IMR-90 (cell line): ENCODE measurements around the gene TGM5. TPM values are rescaled to one million over a fixed set of nuclear protein-coding genes. Genes with fewer than 3 reads are reported as not detected.

Experiments used
- ATAC-seq: fragments of 200-7000 bp; cut with Tn5 transposase; 2 replicates; pipeline ENCODE4 v1.9.1; 2020; ENCODE audit warnings: low read depth, mild to moderate bottlenecking, moderate library complexity
- BruUV-seq: library from RNA; stranded (reverse); fragments of 400-500 nt; replicated peaks from 2 replicates; lab custom pipeline; 2021; lab: Mats Ljungman, UMichigan
- CTCF ChIA-PET: fragments of 300-600 bp; formaldehyde crosslinking; extraction: SDS; loops from one replicate; lab custom pipeline; 2021; ENCODE audit warnings: antibody characterized with exemption; lab: Yijun Ruan, JAX
- POLR2A ChIA-PET: fragments of 300-600 bp; sonication (Branson Sonifier 250); formaldehyde crosslinking; loops from one replicate; lab custom pipeline; 2022; ENCODE audit warnings: antibody characterized with exemption; ENCODE audit not compliant: unreplicated experiment; lab: Charles Lee
- DNase-seq: peaks from one replicate; pipeline ENCODE4 v3.0.0; 2013
- H2AFZ ChIP-seq: replicated peaks from 2 replicates; pipeline ENCODE3; 2013; ENCODE audit warnings: low read length, mild to moderate bottlenecking; ENCODE audit not compliant: poor library complexity
- H2AK5ac ChIP-seq: 2 replicates; pipeline ENCODE4 v1.6.1; 2013; ENCODE audit warnings: low read depth, low read length, inconsistent platforms
- H2AK9ac ChIP-seq: replicated peaks from 2 replicates; pipeline ENCODE3; 2013; ENCODE audit warnings: mild to moderate bottlenecking, low read depth, low read length, moderate library complexity; ENCODE audit not compliant: poor library complexity
- H2BK120ac ChIP-seq: 2 replicates; pipeline ENCODE4 v1.6.1; 2013; ENCODE audit warnings: low read depth, low read length, inconsistent platforms
- H2BK15ac ChIP-seq: 3 replicates; pipeline ENCODE4 v1.6.1; 2013; ENCODE audit warnings: low read depth, low read length, inconsistent platforms
- H2BK20ac ChIP-seq: 2 replicates; pipeline ENCODE4 v1.6.1; 2013; ENCODE audit warnings: low read depth, mild to moderate bottlenecking, inconsistent platforms, low read length, moderate library complexity
- H2BK5ac ChIP-seq: 2 replicates; pipeline ENCODE4 v1.6.1; 2013; ENCODE audit warnings: mild to moderate bottlenecking, low read depth, low read length, inconsistent platforms; ENCODE audit not compliant: poor library complexity, severe bottlenecking
- H3K14ac ChIP-seq: replicated peaks from 2 replicates; pipeline ENCODE4 v1.6.1; 2013; ENCODE audit warnings: low read depth, low read length, inconsistent platforms
- H3K18ac ChIP-seq: 2 replicates; pipeline ENCODE4 v1.6.1; 2013; ENCODE audit warnings: low read depth, low read length, control low read depth
- H3K23ac ChIP-seq: 2 replicates; pipeline ENCODE4 v1.6.1; 2013; ENCODE audit warnings: low read depth, low read length, inconsistent platforms
- H3K27ac ChIP-seq: 2 replicates; pipeline ENCODE4 v1.5.1; 2013; ENCODE audit warnings: mild to moderate bottlenecking, control low read depth, low read length; ENCODE audit not compliant: insufficient read depth
- H3K27me3 ChIP-seq: 2 replicates; pipeline ENCODE4 v1.6.1; 2013; ENCODE audit warnings: low read length; ENCODE audit not compliant: control insufficient read depth, insufficient read depth
- H3K36me3 ChIP-seq: 2 replicates; pipeline ENCODE4 v1.6.1; 2013; ENCODE audit warnings: low read length, mixed read lengths; ENCODE audit not compliant: control insufficient read depth, insufficient read depth
- H3K4ac ChIP-seq: 2 replicates; pipeline ENCODE4 v1.6.1; 2013; ENCODE audit warnings: low read depth, low read length, inconsistent platforms
- H3K4me1 ChIP-seq: 2 replicates; pipeline ENCODE4 v1.6.1; 2013; ENCODE audit warnings: low read length, mixed read lengths; ENCODE audit not compliant: control insufficient read depth, insufficient read depth
- H3K4me2 ChIP-seq: 2 replicates; pipeline ENCODE4 v1.6.1; 2013; ENCODE audit warnings: low read depth, mild to moderate bottlenecking, control low read depth, low read length, moderate library complexity
- H3K4me3 ChIP-seq: 2 replicates; pipeline ENCODE4 v1.5.1; 2013; ENCODE audit warnings: low read depth, mild to moderate bottlenecking, control low read depth, low read length, moderate library complexity; ENCODE audit not compliant: insufficient read depth
- H3K56ac ChIP-seq: 2 replicates; pipeline ENCODE4 v1.6.1; 2013; ENCODE audit warnings: low read length, inconsistent platforms; ENCODE audit not compliant: insufficient read depth; ENCODE audit errors: extremely low read depth
- H3K79me1 ChIP-seq, 2 experiments: 2 replicates each; pipeline ENCODE4 v1.6.1; 2013; ENCODE audit warnings: low read length in 2 of 2, inconsistent platforms in 1 of 2, low read depth in 1 of 2
- H3K9ac ChIP-seq: 2 replicates; pipeline ENCODE4 v1.6.1; 2013; ENCODE audit warnings: low read depth, low read length, control low read depth
- H3K9me1 ChIP-seq: 2 replicates; pipeline ENCODE4 v1.6.1; 2013; ENCODE audit warnings: low read length, inconsistent platforms; ENCODE audit not compliant: insufficient read depth
- H3K9me3 ChIP-seq: 2 replicates; pipeline ENCODE4 v1.6.1; 2013; ENCODE audit warnings: low read length; ENCODE audit not compliant: control insufficient read depth, insufficient read depth
- H4K20me1 ChIP-seq: 2 replicates; pipeline ENCODE4 v1.6.1; 2013; ENCODE audit warnings: low read length, inconsistent platforms; ENCODE audit not compliant: insufficient read depth
- H4K5ac ChIP-seq: 2 replicates; pipeline ENCODE4 v1.6.1; 2013; ENCODE audit warnings: mild to moderate bottlenecking, low read depth, low read length, control low read depth
- H4K8ac ChIP-seq, 2 experiments: 2 replicates each; pipeline ENCODE4 v1.6.1; 2013; ENCODE audit warnings: low read depth in 2 of 2, low read length in 2 of 2, control low read depth in 1 of 2, inconsistent platforms in 1 of 2
- H4K91ac ChIP-seq: 2 replicates; pipeline ENCODE4 v1.6.1; 2013; ENCODE audit warnings: low read depth, low read length, inconsistent platforms; ENCODE audit not compliant: insufficient read depth
- BHLHE40 ChIP-seq: fragments of 150-350 bp; IDR thresholded peaks from 2 replicates; pipeline ENCODE4 v1.6.1; 2016; ENCODE audit warnings: mild to moderate bottlenecking, low read depth, low read length
- CEBPB ChIP-seq: IDR thresholded peaks from 2 replicates; pipeline ENCODE4 v1.6.1; 2012; ENCODE audit warnings: low read depth, low read length, improper control_type of control experiment
- CHD1 ChIP-seq: IDR thresholded peaks from 2 replicates; pipeline ENCODE4 v1.6.1; 2012; ENCODE audit warnings: low read depth, low read length, improper control_type of control experiment
- CTCF ChIP-seq: conservative IDR thresholded peaks from 2 replicates; pipeline ENCODE4 v1.5.1; 2012; ENCODE audit warnings: mild to moderate bottlenecking, low read depth, low read length, improper control_type of control experiment
- ELK1 ChIP-seq: fragments of 150-350 bp; IDR thresholded peaks from 2 replicates; pipeline ENCODE4 v1.6.1; 2016; ENCODE audit warnings: low read depth, mild to moderate bottlenecking, low read length, moderate library complexity, borderline replicate concordance
- FOS ChIP-seq: fragments of 150-350 bp; IDR thresholded peaks from 2 replicates; pipeline ENCODE4 v1.6.1; 2016; ENCODE audit warnings: low read depth, low read length
- MAFK ChIP-seq: IDR thresholded peaks from 2 replicates; pipeline ENCODE4 v1.6.1; 2012; ENCODE audit warnings: low read depth, low read length, improper control_type of control experiment
- MAZ ChIP-seq: IDR thresholded peaks from 2 replicates; pipeline ENCODE4 v1.6.1; 2012; ENCODE audit warnings: low read depth, mild to moderate bottlenecking, low read length, improper control_type of control experiment, moderate library complexity, borderline replicate concordance
- MXI1 ChIP-seq: IDR thresholded peaks from 2 replicates; pipeline ENCODE4 v1.6.1; 2012; ENCODE audit warnings: low read depth, mild to moderate bottlenecking, low read length, moderate library complexity, borderline replicate concordance
- NFE2L2 ChIP-seq: fragments of 150-350 bp; IDR thresholded peaks from 2 replicates; pipeline ENCODE4 v1.6.1; 2016; ENCODE audit warnings: low read depth, mild to moderate bottlenecking, low read length
- POLR2A ChIP-seq: IDR thresholded peaks from 2 replicates; pipeline ENCODE4 v1.6.1; 2012; ENCODE audit warnings: mild to moderate bottlenecking, low read depth, low read length
- RAD21 ChIP-seq: IDR thresholded peaks from 2 replicates; pipeline ENCODE4 v1.6.1; 2012; ENCODE audit warnings: low read length, improper control_type of control experiment
- RCOR1 ChIP-seq: IDR thresholded peaks from 2 replicates; pipeline ENCODE4 v1.6.1; 2012; ENCODE audit warnings: mild to moderate bottlenecking, low read length, improper control_type of control experiment; ENCODE audit not compliant: insufficient replicate concordance
- RFX5 ChIP-seq: IDR thresholded peaks from 2 replicates; pipeline ENCODE4 v1.8.0; 2012; ENCODE audit warnings: low read depth, mild to moderate bottlenecking, low read length, moderate library complexity
- SMC3 ChIP-seq: fragments of 150-350 bp; IDR thresholded peaks from 2 replicates; pipeline ENCODE4 v1.6.1; 2016; ENCODE audit warnings: low read depth, mild to moderate bottlenecking, antibody characterized with exemption, low read length, moderate library complexity
- USF2 ChIP-seq: fragments of 150-350 bp; IDR thresholded peaks from 2 replicates; pipeline ENCODE4 v1.6.1; 2017; ENCODE audit warnings: mild to moderate bottlenecking, antibody characterized with exemption, low read length, low read depth
- WGBS, 2 experiments: methylation state at CpG; one replicate each; pipeline versions ENCODE4 v1.1.5 to v1.1.7; 2013; ENCODE audit warnings: missing lambda C conversion rate in 2 of 2; ENCODE audit not compliant: insufficient read length in 1 of 2; ENCODE audit errors: extremely low coverage in 2 of 2; 5-methylcytosine and 5-hydroxymethylcytosine counted together
- dilution Hi-C: fragments of 300-500 bp; cut with HindIII; formaldehyde crosslinking; loops from one replicate; pipeline ENCODE4 v1.14.3; 2018; ENCODE audit warnings: low sequenced_read_pairs; ENCODE audit not compliant: unreplicated experiment
- in situ Hi-C: fragments of 300-500 bp; cut with MboI; formaldehyde crosslinking; loops from 3 replicates; pipeline ENCODE4 v1.14.3; 2019; ENCODE audit warnings: low sequenced_read_pairs, inconsistent platforms, mixed read lengths
- intact Hi-C: fragments of 100-400 bp; cut with micrococcal nuclease; formaldehyde crosslinking; loops from 2 replicates; pipeline ENCODE4 v1.10.0; 2022
- polyA plus RNA-seq, 3 experiments: library from polyadenylated mRNA; depleted of rRNA; stranded (reverse); fragments of >200 nt; gene quantifications; 2 replicates each; pipeline ENCODE4 v1.2.3, GENCODE V29; 2012; ENCODE audit warnings: low replicate concordance in 1 of 3
- total RNA-seq: library from RNA; depleted of rRNA; stranded (reverse); fragments of >200 nt; gene quantifications from 2 replicates; pipeline ENCODE4 v1.2.3, GENCODE V29; 2012

Gene TGM5
- total and polyA plus RNA-seq, 2 of the 4 experiments (the other 2 are of a cell fraction): not detected

GRCh38 chr15:43250785-43251184, 15.9 kb downstream of the TGM5 start:
- intact Hi-C loops: no loop called here
- no peak overlapping the region for H3K4me2 ChIP-seq
- no peak overlapping the region for H2AFZ ChIP-seq
- H4K8ac ChIP-seq: no peak overlapping the region
- no peak overlapping the region for H3K9ac ChIP-seq
- no peak for TF ChIP-seq MAZ
- TF ChIP-seq RFX5: no peak
- TF ChIP-seq MAFK: no peak
- TF ChIP-seq CTCF: no peak
- TF ChIP-seq ELK1: no peak
- no peak for TF ChIP-seq CEBPB
- no peak for TF ChIP-seq NFE2L2
- TF ChIP-seq SMC3: no peak
- TF ChIP-seq BHLHE40: no peak
- no peak for TF ChIP-seq FOS
- TF ChIP-seq CHD1: no peak
- TF ChIP-seq POLR2A: no peak
- no peak for TF ChIP-seq USF2
- TF ChIP-seq MXI1: no peak
- no peak for TF ChIP-seq RAD21
- no peak for TF ChIP-seq RCOR1
- no TSS peak for BruUV-seq
- H3K56ac ChIP-seq: no peak overlapping the region
- H2BK120ac ChIP-seq: no peak overlapping the region
- WGBS, 2 experiments: no CpG with 5 or more reads among the region's 2 CpGs
- H3K36me3 ChIP-seq: no peaks in the 10 kb centered on the region
- no peak overlapping the region for H2BK5ac ChIP-seq
- no peak overlapping the region for H2AK9ac ChIP-seq
- no peak for DNase-seq
- peaks cover 2% of the 10 kb centered on the region; the same call in 1 of the 2 replicates for H3K4me1 ChIP-seq
- ATAC-seq: no peak
- in situ Hi-C loops: no loop called here
- ChIA-PET POLR2A (no interaction called here), CTCF (no interaction called here)
- H3K27ac ChIP-seq: no peak overlapping the region
- H3K9me1 ChIP-seq: no peaks in the 10 kb centered on the region
- H3K23ac ChIP-seq: no peak overlapping the region
- H3K4me3 ChIP-seq: no peak overlapping the region
- H4K20me1 ChIP-seq: no peaks in the 10 kb centered on the region
- H3K79me1 ChIP-seq: no peaks in the 10 kb centered on the region
- no peak overlapping the region for H2BK20ac ChIP-seq
- dilution Hi-C loops: no loop called here
- H4K5ac ChIP-seq: no peak overlapping the region
- peaks cover 29% of the 10 kb centered on the region for H3K27me3 ChIP-seq
- H3K14ac ChIP-seq: no peak overlapping the region
- no peak overlapping the region for H3K4ac ChIP-seq
- H2AK5ac ChIP-seq: no peak overlapping the region
- H2BK15ac ChIP-seq: no peak overlapping the region; the same call in 2 of the 3 replicates
- no peak overlapping the region for H4K91ac ChIP-seq
- H3K18ac ChIP-seq: no peak overlapping the region
- H3K9me3 ChIP-seq: no peaks in the 10 kb centered on the region
